Common myeloid progenitor, CD34-positive (primary cell): Measurements from ENCODE around the gene SLAMF9.

Source experiments
- CTCF ChIA-PET: fragments of 350-600 bp; sonication (Branson Sonifier 250); formaldehyde crosslinking; loops from one replicate; lab custom pipeline; 2021; ENCODE audit warnings: antibody characterized with exemption; lab: Charles Lee
- POLR2A ChIA-PET: fragments of 350-600 bp; sonication (Branson Sonifier 250); formaldehyde crosslinking; loops from one replicate; lab custom pipeline; 2021; ENCODE audit warnings: antibody characterized with exemption; lab: Charles Lee
- DNase-seq, 3 donors: peaks; one replicate each; pipeline versions ENCODE4 v3.0.0 to v3.0.0-alpha.2; 2013
- H3K27ac ChIP-seq, 2 experiments: 1 replicate in 1 of 2; 2 replicates in 1 of 2; pipeline ENCODE4 v1.7.0; 2013; ENCODE audit warnings: inconsistent platforms in 2 of 2, low read length in 2 of 2, mild to moderate bottlenecking in 2 of 2, low read depth in 1 of 2, moderate library complexity in 1 of 2; ENCODE audit not compliant: severe bottlenecking in 2 of 2, insufficient read depth in 1 of 2, poor library complexity in 1 of 2
- H3K27me3 ChIP-seq, 5 experiments: replicated peaks in 2 of 5; 1 replicate in 3 of 5; 2 replicates in 2 of 5; pipeline versions ENCODE4 v1.6.1 to v1.7.0; 2013; ENCODE audit warnings: low read length in 4 of 5, mild to moderate bottlenecking in 2 of 5, moderate library complexity in 2 of 5, inconsistent platforms in 1 of 5; ENCODE audit not compliant: insufficient read depth in 5 of 5, control insufficient read depth in 4 of 5
- H3K36me3 ChIP-seq, 4 experiments: 1 replicate in 2 of 4; 2 replicates in 2 of 4; pipeline versions ENCODE4 v1.6.1 to v1.7.0; 2013; ENCODE audit warnings: low read length in 3 of 4, control low read depth in 1 of 4, mild to moderate bottlenecking in 1 of 4; ENCODE audit not compliant: control insufficient read depth in 4 of 4, insufficient read depth in 4 of 4
- H3K4me1 ChIP-seq, 4 experiments: 1 replicate in 3 of 4; 2 replicates in 1 of 4; pipeline versions ENCODE4 v1.6.1 to v1.7.1; 2013; ENCODE audit warnings: low read length in 3 of 4, mild to moderate bottlenecking in 3 of 4, control low read depth in 1 of 4, inconsistent platforms in 1 of 4, moderate library complexity in 1 of 4; ENCODE audit not compliant: control insufficient read depth in 4 of 4, insufficient read depth in 4 of 4; ENCODE audit errors: control extremely low read depth in 1 of 4
- H3K4me3 ChIP-seq, 7 experiments: 1 replicate in 4 of 7; 2 replicates in 3 of 7; pipeline versions ENCODE4 v1.5.1 to v1.7.0; 2013; ENCODE audit warnings: mild to moderate bottlenecking in 7 of 7, low read length in 6 of 7, moderate library complexity in 6 of 7, inconsistent platforms in 2 of 7, low read depth in 2 of 7, control low read depth in 1 of 7; ENCODE audit not compliant: insufficient read depth in 4 of 7, control insufficient read depth in 1 of 7; ENCODE audit errors: extremely low read depth in 1 of 7
- H3K9me3 ChIP-seq, 5 experiments: 1 replicate in 4 of 5; 2 replicates in 1 of 5; pipeline versions ENCODE4 v1.6.1 to v1.7.1; 2013; ENCODE audit warnings: low read length in 4 of 5, mild to moderate bottlenecking in 2 of 5, inconsistent platforms in 1 of 5, low read depth in 1 of 5, moderate library complexity in 1 of 5; ENCODE audit not compliant: control insufficient read depth in 4 of 5, insufficient read depth in 2 of 5; ENCODE audit errors: control extremely low read depth in 1 of 5
- WGBS: methylation state at CpG from one replicate; pipeline ENCODE4 v1.1.5; 2013; ENCODE audit not compliant: insufficient coverage; 5-methylcytosine and 5-hydroxymethylcytosine counted together

SLAMF9 gene

DNA sequence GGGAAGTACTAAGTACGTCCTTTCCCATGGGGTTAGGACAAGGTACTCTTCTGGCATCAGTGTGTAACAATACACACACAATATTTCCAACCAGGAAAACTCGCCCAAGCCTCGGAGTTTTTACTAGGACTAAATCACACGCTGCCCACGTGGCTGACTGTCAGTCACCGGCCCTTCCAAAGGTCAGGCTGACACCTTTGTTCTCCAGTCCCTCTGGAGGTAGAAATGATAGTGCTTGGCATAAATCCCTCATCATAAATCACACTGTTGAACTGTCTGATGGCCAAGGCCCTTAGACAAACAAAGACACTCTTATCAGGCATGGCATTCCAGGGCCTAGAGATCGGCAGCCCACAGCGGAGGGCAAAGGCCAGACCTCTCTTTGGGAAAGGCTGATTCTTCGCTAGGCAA lies 16.9 kb upstream of the SLAMF9 start:
- CTCF ChIA-PET = interaction anchor here (1.0 to 1.5 kb wide), 2 partner anchors 25 to 36 kb away, joined by 3 to 4 read pairs; no protein-coding TSS in a partner anchor
- 97% methylated on average over 6 of the region's 9 CpGs for WGBS
- Histone ChIP-seq H3K27ac (no peak overlapping the region), H3K27me3 (peaks cover 0 to 11% (median 3%) of the 10 kb centered on the region in 5 experiments), H3K4me3 (no peak overlapping the region), H3K4me1 (no peaks in the 10 kb centered on the region), H3K36me3 (no peaks in the 10 kb centered on the region), H3K9me3 (no peaks in the 10 kb centered on the region)
- POLR2A ChIA-PET = no interaction called here
- no peak for DNase-seq

DNA sequence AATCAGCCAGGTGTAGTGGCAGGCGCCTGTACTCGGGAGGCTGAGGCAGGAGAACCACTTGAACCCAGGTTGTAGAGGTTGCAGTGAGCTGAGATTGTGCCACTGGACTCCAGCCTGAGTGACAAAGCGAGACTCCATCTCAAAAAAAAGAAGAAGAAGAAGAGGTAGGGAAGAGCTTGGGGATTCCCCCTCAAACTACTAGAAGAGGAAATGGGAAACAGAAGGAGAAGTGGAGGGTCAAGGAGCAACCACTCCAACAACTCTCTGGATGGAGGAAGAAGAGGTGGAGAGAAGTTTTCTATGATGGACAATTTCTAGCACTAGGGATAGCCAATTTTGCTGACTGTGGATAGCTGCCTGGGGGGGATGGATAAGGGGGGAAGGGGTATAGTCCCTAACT lies 14.9 kb upstream of the SLAMF9 start:
- peaks cover 0 to under 1% (median 0%) of the 10 kb centered on the region in 5 experiments for H3K9me3 ChIP-seq
- no peaks in the 10 kb centered on the region for H3K36me3 ChIP-seq
- no peak overlapping the region for H3K27ac ChIP-seq
- ChIA-PET POLR2A (no interaction called here), CTCF (interaction anchor here (0.8 to 1.4 kb wide), 3 partner anchors 10 to 38 kb away, joined by 3 to 5 read pairs (median 3); no protein-coding TSS in a partner anchor)
- peaks cover 0 to 7% (median 0%) of the 10 kb centered on the region in 5 experiments for H3K27me3 ChIP-seq
- no peak overlapping the region for H3K4me3 ChIP-seq
- H3K4me1 ChIP-seq = no peaks in the 10 kb centered on the region
- WGBS = 100% methylated on average over 3 of the region's 3 CpGs
- DNase-seq = no peak

DNA sequence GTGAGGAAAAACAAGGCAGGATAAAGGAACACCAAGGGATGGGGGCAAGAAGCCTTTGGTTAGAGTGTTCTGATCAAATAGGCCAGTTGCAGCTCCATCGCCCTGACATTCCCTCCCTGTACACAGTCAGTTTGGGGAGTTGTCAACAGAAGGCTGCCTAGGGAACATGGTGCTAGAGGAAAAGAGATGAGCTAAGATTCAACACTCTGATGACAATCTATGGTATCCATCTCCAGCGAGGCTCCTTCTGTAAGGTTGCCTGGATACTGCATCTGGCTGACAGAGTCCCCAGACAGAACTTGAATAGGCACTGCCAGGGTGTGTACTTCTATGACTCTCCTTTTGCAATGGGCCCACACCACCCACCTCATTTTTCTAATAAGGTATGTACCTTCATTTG lies 11.2 kb upstream of the SLAMF9 start:
- Histone ChIP-seq H3K4me3 (no peak overlapping the region), H3K4me1 (no peaks in the 10 kb centered on the region), H3K27ac (no peak overlapping the region), H3K36me3 (no peaks in the 10 kb centered on the region), H3K27me3 (peaks cover 0 to 8% (median 0%) of the 10 kb centered on the region in 5 experiments), H3K9me3 (peaks cover 0 to 1% (median 0%) of the 10 kb centered on the region in 5 experiments)
- ChIA-PET POLR2A (no interaction called here), CTCF (no interaction called here)
- 100% methylated on average over 1 of the region's 2 CpGs for WGBS
- DNase-seq = no peak

DNA sequence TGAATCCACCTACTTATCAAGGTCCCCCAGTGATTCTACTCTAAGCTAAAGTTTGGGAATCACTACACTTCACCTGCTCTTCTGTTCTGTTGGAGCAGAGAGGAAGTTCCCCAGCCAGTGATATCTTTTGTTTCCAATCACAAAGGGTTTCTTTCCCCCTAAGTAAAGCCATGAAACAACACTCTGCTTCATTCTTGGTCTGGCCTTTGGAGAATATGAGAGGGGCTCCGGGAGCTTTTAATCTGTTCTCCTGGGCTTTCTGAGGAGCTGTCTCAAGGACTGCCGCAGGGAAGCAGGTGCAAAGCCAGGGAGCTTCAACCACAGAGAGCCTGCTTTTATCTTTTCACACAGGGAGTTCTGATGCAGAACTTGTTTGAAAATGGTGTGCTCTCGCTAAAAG lies 10.1 kb upstream of the SLAMF9 start:
- 71% methylated on average over 2 of the region's 3 CpGs for WGBS
- no peak overlapping the region for H3K4me3 ChIP-seq
- H3K9me3 ChIP-seq = peaks cover 0 to 1% (median 0%) of the 10 kb centered on the region in 5 experiments
- POLR2A ChIA-PET = no interaction called here
- no peak overlapping the region for H3K27ac ChIP-seq
- no peak for DNase-seq
- H3K36me3 ChIP-seq = no peaks in the 10 kb centered on the region
- H3K27me3 ChIP-seq = peaks cover 0 to 8% (median 0%) of the 10 kb centered on the region in 5 experiments
- CTCF ChIA-PET = interaction anchor here (0.8 to 1.3 kb wide), 2 partner anchors 42 to 52 kb away, joined by 3 read pairs; no protein-coding TSS in a partner anchor
- H3K4me1 ChIP-seq = no peaks in the 10 kb centered on the region

DNA sequence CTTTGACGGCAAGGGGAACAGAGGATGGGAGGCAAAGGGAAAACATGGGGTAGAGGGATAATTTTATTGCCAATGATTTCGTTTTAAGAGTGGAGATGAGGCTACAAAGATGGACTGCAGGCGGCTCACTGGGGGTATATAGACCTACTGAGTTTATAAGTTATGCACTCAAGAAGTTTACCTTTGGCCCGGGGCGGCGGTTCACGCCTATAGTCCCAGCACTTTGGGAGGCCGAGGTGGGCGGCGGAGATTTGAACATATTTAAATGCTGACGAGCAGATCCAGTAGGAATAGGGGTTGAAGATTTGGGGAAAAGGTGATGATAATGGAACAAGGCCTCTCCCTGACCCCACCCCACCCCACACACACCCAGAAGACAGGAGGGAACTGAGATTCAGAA lies 8.1 kb upstream of the SLAMF9 start:
- DNase-seq = no peak
- H3K27me3 ChIP-seq = peaks cover 0 to 6% (median 0%) of the 10 kb centered on the region in 5 experiments
- H3K4me1 ChIP-seq = no peaks in the 10 kb centered on the region
- H3K36me3 ChIP-seq = no peaks in the 10 kb centered on the region
- CTCF ChIA-PET = no interaction called here
- no peak overlapping the region for H3K4me3 ChIP-seq
- peaks cover 0 to 1% (median 0%) of the 10 kb centered on the region in 5 experiments for H3K9me3 ChIP-seq
- POLR2A ChIA-PET = no interaction called here
- 100% methylated on average over 3 of the region's 11 CpGs for WGBS
- H3K27ac ChIP-seq = no peak overlapping the region

DNA sequence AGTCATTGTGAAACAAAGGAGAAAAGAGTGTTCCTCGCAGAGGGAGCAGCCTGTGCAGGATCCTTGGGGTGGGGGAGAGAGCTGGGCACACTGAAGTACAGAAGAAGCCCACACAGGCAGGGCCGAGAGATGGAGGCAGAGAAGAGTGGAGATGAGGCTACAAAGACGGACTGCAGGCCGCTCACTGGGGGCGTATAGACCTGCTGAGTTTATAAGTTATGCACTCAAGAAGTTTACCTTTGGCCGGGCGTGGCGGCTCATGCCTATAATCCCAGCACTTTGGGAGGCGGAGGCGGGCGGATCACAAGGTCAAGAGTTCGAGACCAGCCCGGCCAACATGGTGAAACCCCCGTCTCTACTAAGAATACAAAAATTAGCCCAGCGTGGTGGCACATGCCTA lies 7.6 kb upstream of the SLAMF9 start:
- Histone ChIP-seq H3K4me1 (no peaks in the 10 kb centered on the region), H3K9me3 (peaks cover 0 to 1% (median 0%) of the 10 kb centered on the region in 5 experiments), H3K27me3 (peaks cover 0 to 6% (median 0%) of the 10 kb centered on the region in 5 experiments), H3K4me3 (no peak overlapping the region), H3K27ac (no peak overlapping the region), H3K36me3 (no peaks in the 10 kb centered on the region)
- POLR2A ChIA-PET = no interaction called here
- DNase-seq = no peak
- CTCF ChIA-PET = no interaction called here
- WGBS = 95% methylated on average over 15 of the region's 15 CpGs

DNA sequence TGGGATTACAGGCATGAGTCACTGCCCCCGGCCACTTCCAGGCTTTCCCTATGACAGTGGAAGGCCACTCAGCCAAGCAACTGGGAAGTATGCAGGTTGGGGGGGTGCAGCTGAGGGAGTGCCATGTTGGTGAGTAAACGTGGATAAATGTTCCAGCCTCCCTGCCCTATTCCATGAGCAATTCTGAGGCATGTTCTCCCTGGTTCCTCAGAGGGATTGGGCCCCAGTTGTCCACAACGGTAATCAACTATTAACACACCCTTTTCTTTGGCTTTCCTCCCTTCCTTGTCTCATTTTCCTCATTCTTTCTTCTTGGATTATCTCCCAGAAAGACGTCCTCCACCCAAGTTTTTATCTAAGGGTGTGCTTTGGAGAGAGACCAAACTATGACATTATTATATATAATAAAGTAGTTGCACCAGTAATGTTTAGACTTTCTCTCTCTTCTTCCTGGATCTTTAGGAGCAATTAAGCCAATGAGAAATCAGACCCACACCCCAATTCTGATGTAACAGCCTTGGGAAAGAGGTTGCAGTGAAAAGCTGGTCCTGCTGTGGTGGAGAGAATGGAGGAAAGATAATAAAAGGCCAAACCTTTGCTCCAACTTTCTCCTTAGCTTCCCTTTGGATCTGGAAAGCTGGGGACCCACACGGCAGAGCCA lies 6.8 kb upstream of the SLAMF9 start:
- Histone ChIP-seq H3K4me1 (no peaks in the 10 kb centered on the region), H3K4me3 (no peak overlapping the region), H3K27ac (no peak overlapping the region), H3K9me3 (peaks cover 0 to 1% (median 0%) of the 10 kb centered on the region in 5 experiments), H3K36me3 (no peaks in the 10 kb centered on the region), H3K27me3 (peaks cover 0 to 6% (median 0%) of the 10 kb centered on the region in 5 experiments)
- CTCF ChIA-PET = no interaction called here
- WGBS = 79% methylated on average over 2 of the region's 5 CpGs
- DNase-seq = no peak
- POLR2A ChIA-PET = no interaction called here
